GM19468 (cell line): ENCODE results near the gene HMGCL.
"Not testable (repeated sequence)": the region's sequence is repeated elsewhere in the genome, so short reads cannot be mapped to it uniquely, and the experiment has no call there.

Experiments
- ATAC-seq: cut with Tn5 transposase; IDR thresholded peaks from one replicate; pipeline ENCODE4 v1.9.1; 2021; ENCODE audit warnings: mild to moderate bottlenecking, moderate library complexity, moderate number of reproducible peaks; ENCODE audit not compliant: unreplicated experiment; ENCODE audit errors: extremely low read depth

Gene HMGCL

DNA sequence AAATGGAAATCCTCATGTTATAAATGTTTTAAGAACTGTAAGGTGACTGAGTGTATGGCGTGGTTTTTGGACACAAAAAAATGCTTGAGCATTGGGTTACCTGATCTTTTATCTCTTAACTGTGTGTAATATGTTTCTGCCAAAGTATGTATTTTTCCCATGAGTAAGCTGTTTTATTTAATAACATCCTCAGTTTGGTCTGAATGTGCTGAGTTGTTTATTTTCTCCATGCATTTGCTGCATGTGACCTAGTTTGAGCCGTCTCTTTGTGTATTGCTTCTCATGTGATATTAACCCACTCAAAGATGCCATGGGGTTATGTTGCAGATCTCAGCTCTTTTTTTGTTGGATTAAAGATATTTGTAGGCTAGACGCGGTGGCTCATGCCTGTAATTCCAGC lies 40.4 kb downstream of the HMGCL start:
- no peak for ATAC-seq

- ATAC-seq = not testable (repeated sequence)
These were observed 42.1 kb downstream of the HMGCL start for GRCh38 chr1:23783141-23783540.

DNA sequence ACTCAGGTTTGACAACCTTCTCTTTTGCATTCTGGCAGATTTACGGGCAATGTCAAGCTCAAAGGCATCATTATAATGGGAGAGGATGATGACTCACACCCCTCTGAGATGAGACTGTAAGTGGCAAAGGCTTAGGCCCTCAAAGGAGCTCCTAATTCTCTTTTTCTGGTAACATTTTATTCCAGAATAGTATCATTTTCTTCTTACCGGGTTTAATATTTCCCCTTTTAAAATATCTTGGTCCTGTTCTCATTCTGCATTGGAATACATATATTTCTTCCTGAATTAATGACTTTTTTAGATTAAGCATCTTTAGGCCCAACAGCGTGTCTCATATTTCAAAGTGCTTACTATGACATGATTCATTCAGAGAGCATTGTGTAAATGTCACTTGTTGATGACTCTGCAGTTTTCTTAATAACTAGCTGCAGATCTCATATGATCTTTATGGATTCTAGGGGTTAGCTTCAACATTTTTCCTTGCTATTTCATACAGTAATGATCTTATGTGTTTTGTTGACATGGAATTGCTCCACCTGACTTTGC lies 45.3 kb downstream of the HMGCL start:
- no peak for ATAC-seq

- ATAC-seq = peak; percentile 34
These were observed 47.0 kb downstream of the HMGCL start, which contains the start of gene PITHD1 for GRCh38 chr1:23777979-23778814. Gene PITHD1, plus strand, starts transcription at chr1:23778418. Its CDS starts 98 bp downstream, at chr1:23778516.

GRCh38 chr1:23776217-23776616 lies 49.0 kb downstream of the HMGCL start:
- ATAC-seq = no peak

DNA sequence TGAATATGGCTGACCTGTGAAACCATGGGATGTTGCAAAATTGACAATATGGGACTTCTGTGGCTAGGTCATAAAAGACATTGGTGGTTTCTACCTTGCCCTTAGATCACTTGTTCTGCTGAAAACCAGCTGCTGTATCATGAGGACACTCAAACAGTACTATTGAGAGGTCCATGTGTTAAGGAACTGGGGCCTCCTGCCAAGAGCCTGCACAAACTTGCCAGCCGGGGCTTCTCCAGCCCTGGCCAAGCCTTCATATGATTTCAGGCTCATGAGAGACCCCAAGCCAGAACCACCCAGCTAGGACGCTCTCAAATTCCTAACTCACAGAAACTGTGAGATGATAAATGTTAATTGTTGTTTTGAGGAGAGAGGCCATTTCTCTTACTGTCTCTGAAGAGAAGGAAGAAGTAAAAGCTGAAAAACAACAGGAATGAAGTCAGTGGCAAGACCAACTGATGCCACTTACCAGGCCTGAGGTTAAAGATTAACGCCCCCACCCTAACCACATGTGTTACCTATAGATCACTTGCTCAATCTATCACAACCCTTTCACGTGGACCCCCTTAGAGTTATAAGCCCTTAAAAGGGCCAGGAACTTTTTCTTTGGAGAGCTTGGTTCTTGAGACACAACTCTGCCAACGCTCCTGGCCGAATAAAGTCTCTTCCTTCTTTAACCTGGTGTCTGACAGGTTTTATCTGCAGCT lies 50.9 kb downstream of the HMGCL start:
- no peak for ATAC-seq

- no peak for ATAC-seq
These were observed 52.4 kb downstream of the HMGCL start for GRCh38 chr1:23772854-23773242.

DNA sequence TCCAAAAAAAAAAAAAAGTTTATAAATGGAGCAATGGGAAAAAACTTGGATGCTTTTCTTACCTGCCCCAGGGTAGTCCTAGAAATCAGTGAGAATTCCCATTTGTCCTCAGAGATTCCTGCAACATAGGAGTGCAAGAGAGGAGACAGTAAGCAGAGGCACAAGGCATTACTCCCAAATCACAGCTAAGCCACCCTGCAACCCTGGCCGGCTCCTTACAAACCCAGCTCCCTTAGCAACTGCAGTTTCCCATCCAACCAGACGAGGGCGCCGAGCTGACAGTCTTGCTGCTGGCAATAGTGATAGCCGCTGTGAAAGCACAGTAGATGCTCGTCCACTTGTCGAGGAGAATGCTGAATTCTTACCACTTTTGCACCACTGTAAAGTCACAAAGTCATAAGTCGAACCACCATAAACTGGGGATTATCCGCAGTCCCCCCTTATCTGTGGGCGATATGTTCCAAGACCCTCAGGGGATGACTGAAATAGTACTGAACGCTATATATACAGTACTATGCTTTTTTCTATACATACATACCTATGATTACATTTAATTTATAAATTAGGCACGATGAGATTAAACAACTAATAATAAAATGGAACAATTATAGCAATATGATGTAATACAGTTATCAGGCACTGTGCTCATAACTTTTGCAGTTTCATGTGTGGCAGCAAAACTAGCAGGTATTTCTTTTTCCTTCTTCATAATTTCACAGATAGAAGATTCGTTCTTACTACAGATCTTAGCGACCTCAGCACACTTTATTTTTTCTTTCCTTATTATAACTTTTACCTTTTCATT lies 53.0 kb downstream of the HMGCL start:
- no peak for ATAC-seq

- ATAC-seq = no peak
These were observed 56.5 kb downstream of the HMGCL start for GRCh38 chr1:23768733-23769132.

GRCh38 chr1:23763041-23763577 lies 62.1 kb downstream of the HMGCL start:
- ATAC-seq = no peak

GRCh38 chr1:23759277-23759676 lies 66.0 kb downstream of the HMGCL start:
- ATAC-seq = no peak

DNA sequence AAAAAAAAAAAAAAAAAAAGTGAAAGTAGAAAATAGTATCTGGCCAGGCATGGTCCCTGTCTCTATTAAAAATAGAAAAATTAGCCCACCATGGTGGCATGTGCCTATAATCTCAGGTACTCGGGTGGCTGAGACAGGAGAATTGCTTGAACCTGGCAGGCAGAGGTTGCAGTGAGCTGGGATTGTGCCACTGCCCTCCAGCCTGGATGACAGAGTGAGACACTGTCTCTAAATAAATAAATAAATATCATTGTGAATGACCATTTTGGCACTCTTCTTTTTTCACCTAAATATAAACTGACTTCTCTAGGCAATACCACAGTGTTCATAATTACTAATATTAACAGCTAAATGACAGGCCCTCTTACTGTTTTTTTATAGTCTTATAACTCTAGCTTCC lies 67.4 kb downstream of the HMGCL start:
- no peak for ATAC-seq

DNA sequence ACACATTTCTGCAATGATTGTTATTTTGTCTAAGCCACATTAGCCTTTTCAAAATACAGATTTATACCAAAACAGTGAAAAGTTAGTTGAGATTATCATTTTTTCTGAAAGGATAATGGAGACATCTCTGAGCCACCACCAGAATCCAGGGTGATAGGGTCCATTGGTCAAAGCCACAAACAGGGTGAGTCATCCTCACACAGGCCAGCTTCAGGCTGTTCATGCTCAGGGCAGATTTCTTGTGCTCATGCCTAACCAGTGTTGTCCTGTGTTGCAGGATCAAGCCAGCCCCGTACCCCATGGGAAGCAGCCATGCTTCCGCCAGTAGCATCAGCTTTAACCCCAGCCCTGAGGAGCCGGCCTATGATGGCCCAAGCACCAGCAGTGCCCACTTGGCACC lies 68.6 kb downstream of the HMGCL start:
- ATAC-seq = no peak

DNA sequence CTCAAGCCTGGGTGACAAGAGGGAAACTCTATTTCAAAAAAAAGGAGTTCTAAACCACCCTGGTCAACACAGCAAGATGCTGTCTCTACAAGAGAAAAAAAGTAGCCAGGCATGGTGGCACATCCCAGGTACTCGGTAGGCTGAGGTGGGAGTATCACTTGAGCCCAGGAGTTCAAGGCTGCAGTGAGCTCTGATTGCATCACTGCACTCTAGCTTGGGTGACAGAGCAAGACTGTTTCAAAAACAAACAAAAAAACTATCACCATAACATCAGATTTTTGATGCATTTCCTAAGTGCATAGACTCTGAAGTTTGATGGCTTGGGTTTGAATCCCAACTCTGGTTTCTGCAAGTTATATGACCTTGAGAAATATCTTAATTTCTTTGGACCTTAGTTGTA lies 72.3 kb downstream of the HMGCL start:
- no peak for ATAC-seq
